IPS DF 6.9 (cell line): ENCODE data around the gene TCHHL1.

Experiments used
- DNase-seq: peaks from one replicate; pipeline ENCODE4 v3.0.0-alpha.2; 2013; ENCODE audit warnings: low read depth, low spot score
- H3K27ac ChIP-seq: one replicate; pipeline ENCODE4 v1.5.1; 2013; ENCODE audit warnings: low read length, control low read depth
- H3K27me3 ChIP-seq: 2 replicates; pipeline ENCODE4 v1.6.1; 2013; ENCODE audit warnings: mild to moderate bottlenecking, low read length; ENCODE audit not compliant: control insufficient read depth, insufficient read depth
- H3K36me3 ChIP-seq: 2 replicates; pipeline ENCODE4 v1.6.1; 2013; ENCODE audit warnings: low read length; ENCODE audit not compliant: control insufficient read depth, insufficient read depth
- H3K4me1 ChIP-seq: 2 replicates; pipeline ENCODE4 v1.6.1; 2013; ENCODE audit warnings: low read length; ENCODE audit not compliant: control insufficient read depth, insufficient read depth
- H3K4me3 ChIP-seq: 2 replicates; pipeline ENCODE4 v1.5.1; 2013; ENCODE audit warnings: mild to moderate bottlenecking, low read length
- H3K9me3 ChIP-seq: 2 replicates; pipeline ENCODE4 v1.6.1; 2013; ENCODE audit warnings: low read length, inconsistent platforms; ENCODE audit not compliant: control insufficient read depth, insufficient read depth
- WGBS: extraction: QIAGEN DNeasy Blood & Tissue Kit; methylation state at CpG from one replicate; pipeline ENCODE4 v1.1.7; 2013; ENCODE audit warnings: mixed read lengths, missing lambda C conversion rate; ENCODE audit not compliant: insufficient read length, insufficient coverage; 5-methylcytosine and 5-hydroxymethylcytosine counted together

The TCHHL1 gene

GRCh38 chr1:152038871-152039270 lies 50.0 kb downstream of the TCHHL1 start:
- H3K27ac ChIP-seq: no peak overlapping the region
- H3K27me3 ChIP-seq: no peaks in the 10 kb centered on the region; the same call in 1 of the 2 replicates
- H3K4me1 ChIP-seq: peaks cover 2% of the 10 kb centered on the region; the same call in 1 of the 2 replicates
- H3K36me3 ChIP-seq: no peaks in the 10 kb centered on the region
- WGBS: no CpG with 5 or more reads among the region's 10 CpGs
- no peaks in the 10 kb centered on the region for H3K9me3 ChIP-seq
- DNase-seq: no peak
- H3K4me3 ChIP-seq: no peak overlapping the region

- Histone ChIP-seq H3K4me3 (peak within 1 kb of the TSS; percentile 40; the same call in 1 of the 2 replicates), H3K27ac (no peak within 1 kb of the TSS)
- no peak for DNase-seq
Measured at GRCh38 chr1:152036267-152037216, 52.3 kb downstream of the TCHHL1 start, which contains the start of gene S100A11. S100A11 (minus strand) TSS chr1:152037004; CDS start chr1:152036915, 89 bp downstream.

DNA sequence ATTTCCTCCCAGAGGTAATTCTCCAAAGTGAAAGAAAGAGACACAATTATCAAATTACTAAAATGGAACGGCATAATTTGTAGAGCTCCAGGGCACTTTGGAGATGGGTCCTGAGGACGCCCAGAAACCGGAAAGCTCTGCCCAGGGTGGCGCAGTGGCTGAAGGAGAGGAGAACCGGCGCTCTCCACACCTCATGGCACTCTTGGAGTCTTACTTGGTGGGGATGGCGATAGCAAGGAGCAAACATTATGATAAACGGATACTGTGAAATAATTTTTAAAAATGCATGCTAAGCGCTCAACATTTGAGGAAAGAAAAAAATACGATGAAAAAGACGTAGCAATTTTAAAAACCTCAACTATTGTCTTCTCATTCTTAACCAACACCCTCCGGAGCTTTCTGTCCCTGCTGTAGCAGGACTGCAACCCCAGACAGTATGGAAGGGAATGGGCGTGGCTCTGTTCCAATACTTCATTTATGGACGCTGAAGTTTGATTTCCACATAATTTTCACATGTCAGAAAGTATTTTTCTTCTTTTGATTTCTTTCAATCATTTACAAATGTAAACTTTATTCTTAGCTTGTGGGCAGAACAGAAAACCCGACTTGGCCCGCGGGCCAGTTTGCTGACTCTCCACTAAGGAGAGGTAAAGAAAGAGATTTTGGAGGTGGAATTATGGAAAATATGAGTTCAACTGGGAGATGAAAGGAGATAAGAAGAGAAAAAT lies 53.2 kb downstream of the TCHHL1 start:
- Histone ChIP-seq H3K27ac (no peak overlapping the region), H3K9me3 (no peaks in the 10 kb centered on the region), H3K36me3 (no peaks in the 10 kb centered on the region), H3K4me1 (peaks cover 2% of the 10 kb centered on the region; the same call in 1 of the 2 replicates), H3K27me3 (no peaks in the 10 kb centered on the region), H3K4me3 (peak overlapping the region; percentile 40; the same call in 1 of the 2 replicates)
- DNase-seq: no peak
- no CpG with 5 or more reads among the region's 17 CpGs for WGBS

More at GRCh38 chr1:152036267-152037216, 52.3 kb downstream of the TCHHL1 start, which contains the start of gene S100A11:
- 100% methylated on average over 1 of the region's 53 CpGs for WGBS
- no peaks in the 10 kb centered on the region for H3K9me3 ChIP-seq
- H3K36me3 ChIP-seq: no peaks in the 10 kb centered on the region
- H3K4me1 ChIP-seq: peaks cover 2% of the 10 kb centered on the region; the same call in 1 of the 2 replicates
- no peaks in the 10 kb centered on the region for H3K27me3 ChIP-seq

DNA sequence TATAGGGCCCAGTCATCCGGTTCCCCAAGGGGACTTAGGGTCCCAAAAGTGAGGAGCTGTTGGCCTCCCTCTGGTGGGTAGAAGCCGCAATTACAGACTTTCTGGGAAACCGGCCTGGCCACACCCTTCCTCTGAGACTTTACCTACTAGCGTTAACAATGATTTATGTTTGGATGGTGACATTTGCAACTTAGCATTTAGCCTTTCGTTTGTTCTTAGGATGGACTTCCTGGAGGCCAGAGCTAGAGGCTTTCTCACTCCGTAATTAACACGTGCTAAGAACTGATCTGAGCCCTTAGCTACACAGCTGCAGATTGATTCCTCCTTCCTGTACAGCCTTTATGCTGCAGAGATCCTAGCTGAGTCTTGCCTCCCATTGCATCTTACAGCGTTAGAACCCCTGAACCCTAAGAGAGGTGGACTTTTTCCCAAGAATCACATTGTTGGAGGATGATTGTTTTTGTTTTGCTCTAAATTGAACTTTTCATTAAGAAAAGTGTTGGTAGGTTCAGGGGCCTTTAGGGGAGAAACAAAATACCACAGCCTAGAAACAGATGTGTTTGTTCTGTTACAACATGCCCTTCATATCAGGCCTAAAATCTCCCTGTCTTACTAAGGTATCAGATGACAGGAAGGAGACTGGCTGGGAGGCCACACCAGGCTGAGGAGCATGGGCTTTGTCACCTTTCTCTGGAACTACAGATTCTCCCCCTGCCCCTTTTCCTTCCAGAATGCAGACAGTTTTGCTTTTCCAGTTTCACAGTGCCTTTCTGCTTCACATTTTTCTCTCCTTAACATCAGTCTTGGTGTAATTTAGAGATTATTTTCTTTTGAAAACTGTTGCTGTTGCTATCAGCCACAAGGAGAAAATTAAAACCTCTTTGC lies 54.0 kb downstream of the TCHHL1 start:
- no CpG with 5 or more reads among the region's 8 CpGs for WGBS
- Histone ChIP-seq H3K4me3 (no peak overlapping the region), H3K36me3 (no peaks in the 10 kb centered on the region), H3K27me3 (no peaks in the 10 kb centered on the region), H3K4me1 (peaks cover 2% of the 10 kb centered on the region; the same call in 1 of the 2 replicates), H3K9me3 (no peaks in the 10 kb centered on the region), H3K27ac (peak overlapping the region; percentile 89)
- DNase-seq: no peak

- Histone ChIP-seq H3K36me3 (no peaks in the 10 kb centered on the region), H3K9me3 (no peaks in the 10 kb centered on the region), H3K27me3 (no peaks in the 10 kb centered on the region), H3K4me3 (no peak overlapping the region), H3K27ac (no peak overlapping the region), H3K4me1 (peaks cover 2% of the 10 kb centered on the region; the same call in 1 of the 2 replicates)
- no peak for DNase-seq
- WGBS: no CpG with 5 or more reads among the region's 1 CpG
Measured at GRCh38 chr1:152034324-152034653, 54.6 kb downstream of the TCHHL1 start.
